SU-DHL-6 (cell line): Measurements from ENCODE around the gene DDX31.

Experiments used
- H2AFZ ChIP-seq: fragments of 200-600 bp; sonication (generic); 2 replicates; pipeline ENCODE4 v1.6.1; 2014; ENCODE audit warnings: low read depth, mild to moderate bottlenecking, moderate library complexity, mixed read lengths, antibody characterized with exemption, low read length; ENCODE audit not compliant: severe bottlenecking
- H3F3A ChIP-seq: fragments of 200-600 bp; shearing (Covaris generic); 2 replicates; pipeline ENCODE4 v1.6.0; 2016; ENCODE audit warnings: antibody characterized with exemption, mild to moderate bottlenecking; ENCODE audit not compliant: insufficient read depth
- H3K27ac ChIP-seq: fragments of 200-600 bp; sonication (generic); 2 replicates; pipeline ENCODE4 v1.5.1; 2016; ENCODE audit warnings: low read depth, mild to moderate bottlenecking, low read length, moderate library complexity, mixed read lengths
- H3K27me3 ChIP-seq: fragments of 200-600 bp; sonication (generic), shearing (Covaris generic); 2 replicates; pipeline ENCODE4 v1.6.0; 2014; ENCODE audit warnings: mild to moderate bottlenecking, low read length
- H3K36me3 ChIP-seq: fragments of 200-600 bp; sonication (generic); 2 replicates; pipeline ENCODE4 v1.6.1; 2014; ENCODE audit warnings: mild to moderate bottlenecking, low read length, mixed read lengths
- H3K4me2 ChIP-seq: fragments of 300-600, 200-600 bp; shearing (Covaris generic), sonication (generic); 2 replicates; pipeline ENCODE4 v1.6.0; 2014; ENCODE audit warnings: low read length, low read depth, mild to moderate bottlenecking; ENCODE audit not compliant: poor library complexity, severe bottlenecking
- H3K4me3 ChIP-seq: fragments of 200-600 bp; sonication (generic); 2 replicates; pipeline ENCODE4 v1.5.1; 2014; ENCODE audit warnings: antibody characterized with exemption, low read length, mild to moderate bottlenecking, mixed read lengths; ENCODE audit not compliant: insufficient read depth, poor library complexity, severe bottlenecking
- H3K79me2 ChIP-seq: fragments of 200-600 bp; sonication (generic); 2 replicates; pipeline ENCODE4 v1.6.1; 2014; ENCODE audit warnings: mild to moderate bottlenecking, low read length, moderate library complexity; ENCODE audit not compliant: insufficient read depth
- H3K9ac ChIP-seq: fragments of 200-600 bp; sonication (generic); 2 replicates; pipeline ENCODE4 v1.7.0; 2014; ENCODE audit warnings: mild to moderate bottlenecking, low read length
- H3K9me2 ChIP-seq: fragments of 200-600 bp; sonication (generic); replicated peaks from 2 replicates; pipeline ENCODE4 v1.6.1; 2014; ENCODE audit warnings: low read length; ENCODE audit not compliant: insufficient read depth
- H3K9me3 ChIP-seq: fragments of 200-600 bp; sonication (generic); 2 replicates; pipeline ENCODE4 v1.6.1; 2014; ENCODE audit warnings: low read length, mixed read lengths; ENCODE audit not compliant: insufficient read depth
- H4K20me1 ChIP-seq: fragments of 200-600 bp; sonication (generic); 2 replicates; pipeline ENCODE4 v1.6.1; 2014; ENCODE audit warnings: low read depth, mild to moderate bottlenecking, antibody characterized with exemption, low read length, moderate library complexity, mixed read lengths
- EZH2phosphoT487 ChIP-seq: fragments of 200-600 bp; sonication (generic), shearing (Covaris generic); conservative IDR thresholded peaks from 2 replicates; pipeline ENCODE4 v1.6.1; 2018; ENCODE audit warnings: mild to moderate bottlenecking, antibody characterized with exemption, low read length, moderate library complexity, mixed read lengths
- TF ChIP-seq, protein P1 (sequence below): fragments of 200-600 bp; sonication (generic); IDR thresholded peaks from one replicate; pipeline ENCODE4 v1.5.1; 2017; ENCODE audit warnings: antibody characterized with exemption, mild to moderate bottlenecking, low read length, moderate library complexity; ENCODE audit not compliant: insufficient read depth, poor library complexity, severe bottlenecking

DDX31 gene

DNA sequence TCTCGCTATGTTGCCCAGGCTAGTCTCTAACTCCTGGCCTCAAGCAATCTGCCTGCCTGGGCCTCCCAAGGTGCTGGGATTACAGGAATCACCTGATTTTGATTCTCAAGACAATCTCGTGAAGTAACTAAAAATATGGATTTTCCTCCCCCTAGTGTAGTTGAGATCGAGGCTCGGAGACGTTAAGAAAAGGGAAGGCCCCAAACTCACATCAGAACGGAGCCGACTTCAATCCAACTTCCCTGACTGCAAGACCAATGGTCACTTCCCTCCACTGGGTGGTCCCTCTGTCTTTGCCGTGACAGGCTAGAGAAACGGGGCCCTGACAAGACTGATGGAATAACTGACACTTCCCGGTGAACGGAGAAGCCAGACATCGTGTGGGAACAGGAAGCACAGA is 59.1 kb downstream of the DDX31 start:
- H3K36me3 ChIP-seq, result no peaks in the 10 kb centered on the region
- H2AFZ ChIP-seq, result no peak overlapping the region
- no peak overlapping the region for H3K4me2 ChIP-seq
- H3K4me3 ChIP-seq, result no peak overlapping the region
- no peaks in the 10 kb centered on the region for H3K9me3 ChIP-seq
- TF ChIP-seq EZH2phosphoT487, result no peak
- TF ChIP-seq, protein P1, sequence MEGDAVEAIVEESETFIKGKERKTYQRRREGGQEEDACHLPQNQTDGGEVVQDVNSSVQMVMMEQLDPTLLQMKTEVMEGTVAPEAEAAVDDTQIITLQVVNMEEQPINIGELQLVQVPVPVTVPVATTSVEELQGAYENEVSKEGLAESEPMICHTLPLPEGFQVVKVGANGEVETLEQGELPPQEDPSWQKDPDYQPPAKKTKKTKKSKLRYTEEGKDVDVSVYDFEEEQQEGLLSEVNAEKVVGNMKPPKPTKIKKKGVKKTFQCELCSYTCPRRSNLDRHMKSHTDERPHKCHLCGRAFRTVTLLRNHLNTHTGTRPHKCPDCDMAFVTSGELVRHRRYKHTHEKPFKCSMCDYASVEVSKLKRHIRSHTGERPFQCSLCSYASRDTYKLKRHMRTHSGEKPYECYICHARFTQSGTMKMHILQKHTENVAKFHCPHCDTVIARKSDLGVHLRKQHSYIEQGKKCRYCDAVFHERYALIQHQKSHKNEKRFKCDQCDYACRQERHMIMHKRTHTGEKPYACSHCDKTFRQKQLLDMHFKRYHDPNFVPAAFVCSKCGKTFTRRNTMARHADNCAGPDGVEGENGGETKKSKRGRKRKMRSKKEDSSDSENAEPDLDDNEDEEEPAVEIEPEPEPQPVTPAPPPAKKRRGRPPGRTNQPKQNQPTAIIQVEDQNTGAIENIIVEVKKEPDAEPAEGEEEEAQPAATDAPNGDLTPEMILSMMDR, result no peak
- H3F3A ChIP-seq, result no peaks in the 10 kb centered on the region
- no peak overlapping the region for H3K9ac ChIP-seq
- H3K27ac ChIP-seq, result no peak overlapping the region
- H3K9me2 ChIP-seq, result no peaks in the 10 kb centered on the region
- H3K79me2 ChIP-seq, result no peaks in the 10 kb centered on the region
- H4K20me1 ChIP-seq, result no peaks in the 10 kb centered on the region
- no peaks in the 10 kb centered on the region for H3K27me3 ChIP-seq

DNA sequence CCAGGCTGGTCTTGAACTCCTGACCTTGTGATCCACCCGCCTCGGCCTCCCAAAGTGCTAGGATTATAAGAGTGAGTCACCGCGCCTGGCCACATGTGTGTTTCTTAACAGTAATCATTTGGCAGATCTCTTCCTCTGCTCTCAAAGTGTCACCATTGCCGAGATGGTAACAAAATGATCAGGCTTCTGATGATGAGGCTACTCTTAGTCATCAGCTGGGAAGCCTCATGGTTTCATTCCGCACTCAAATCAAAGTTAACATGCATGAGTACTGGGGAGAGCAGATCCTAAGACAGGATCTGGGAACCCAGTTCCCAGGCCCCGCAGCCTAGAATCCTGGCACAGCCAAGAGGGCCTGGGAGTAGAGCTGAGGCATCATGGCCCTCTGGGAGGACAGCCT is 60.0 kb downstream of the DDX31 start:
- Histone ChIP-seq H3K27me3 (no peaks in the 10 kb centered on the region), H2AFZ (no peak overlapping the region), H3K9me3 (no peaks in the 10 kb centered on the region), H3K9me2 (no peaks in the 10 kb centered on the region), H3K4me2 (no peak overlapping the region), H3K9ac (no peak overlapping the region), H3K27ac (no peak overlapping the region), H3K36me3 (no peaks in the 10 kb centered on the region), H3K4me3 (no peak overlapping the region), H4K20me1 (no peaks in the 10 kb centered on the region), H3F3A (no peaks in the 10 kb centered on the region), H3K79me2 (no peaks in the 10 kb centered on the region)
- TF ChIP-seq EZH2phosphoT487, result no peak
- TF ChIP-seq, protein P1, result no peak

DNA sequence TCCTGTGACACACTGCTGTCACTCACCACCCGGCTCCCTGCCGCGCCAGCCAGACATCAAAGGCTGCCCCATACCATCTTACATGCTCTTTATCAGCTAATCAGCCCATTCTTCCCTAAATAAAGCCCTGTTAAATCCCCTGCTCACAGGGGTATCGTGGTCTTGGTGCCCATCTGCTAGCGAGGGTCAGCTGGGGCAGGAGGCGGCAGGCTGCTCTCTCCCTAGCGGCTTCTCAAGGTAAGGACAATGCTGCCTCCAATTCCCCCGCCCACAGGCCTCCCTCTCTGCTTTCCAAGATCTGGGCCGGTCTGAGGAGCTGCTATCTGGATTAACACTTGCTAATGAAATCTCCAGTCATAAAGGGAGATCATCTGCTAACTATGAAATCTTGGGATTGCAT is 60.6 kb downstream of the DDX31 start:
- Histone ChIP-seq H3K9me2 (no peaks in the 10 kb centered on the region), H3K4me2 (no peak overlapping the region), H3K27me3 (no peaks in the 10 kb centered on the region), H3K27ac (no peak overlapping the region), H3F3A (no peaks in the 10 kb centered on the region), H3K79me2 (no peaks in the 10 kb centered on the region), H3K9ac (no peak overlapping the region), H4K20me1 (no peaks in the 10 kb centered on the region), H3K9me3 (no peaks in the 10 kb centered on the region), H3K4me3 (no peak overlapping the region), H3K36me3 (no peaks in the 10 kb centered on the region), H2AFZ (no peak overlapping the region)
- TF ChIP-seq, protein P1, result no peak
- no peak for TF ChIP-seq EZH2phosphoT487
